Kidney capillary endothelial cell (primary cell): ENCODE measurements around the gene TLK1.

Experiments used
- DNase-seq: peaks from one replicate; pipeline ENCODE4 v3.0.0-alpha.2; 2018; ENCODE audit warnings: low spot score

TLK1 gene

GRCh38 chr2:170965446-170966225 is 195.1 kb downstream of the TLK1 start:
- DNase-seq = no peak

GRCh38 chr2:170963386-170963785 is 197.3 kb downstream of the TLK1 start:
- DNase-seq = no peak

- DNase-seq = no peak
Measured at GRCh38 chr2:170953941-170954340, 206.8 kb downstream of the TLK1 start.

DNA sequence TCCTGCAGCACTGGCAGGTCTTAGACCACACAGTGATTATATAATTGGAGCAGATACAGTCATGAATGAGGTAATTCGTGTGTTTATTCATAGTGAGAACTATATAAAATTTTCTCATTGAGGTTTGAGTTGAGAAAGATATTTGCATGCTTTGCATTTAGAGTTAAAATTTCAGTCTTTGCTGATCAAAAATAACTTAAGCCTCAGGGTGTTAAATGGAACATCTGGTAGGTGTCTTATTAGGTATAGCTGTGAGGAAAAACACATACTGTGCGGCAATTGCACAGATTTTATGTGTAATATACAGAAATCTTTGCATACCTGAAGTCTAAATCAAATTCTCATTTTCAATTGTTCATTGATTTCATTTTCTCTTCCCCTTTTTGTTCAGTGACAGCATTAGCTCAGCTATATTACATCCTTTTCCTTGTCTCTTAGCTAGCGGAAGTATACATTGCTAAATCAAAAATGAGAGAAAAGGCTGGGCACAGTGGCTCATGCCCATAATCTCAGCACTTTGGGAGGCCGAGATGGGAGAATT is 210.4 kb downstream of the TLK1 start:
- no peak for DNase-seq

GRCh38 chr2:170949415-170949814 is 211.3 kb downstream of the TLK1 start:
- DNase-seq = no peak

DNA sequence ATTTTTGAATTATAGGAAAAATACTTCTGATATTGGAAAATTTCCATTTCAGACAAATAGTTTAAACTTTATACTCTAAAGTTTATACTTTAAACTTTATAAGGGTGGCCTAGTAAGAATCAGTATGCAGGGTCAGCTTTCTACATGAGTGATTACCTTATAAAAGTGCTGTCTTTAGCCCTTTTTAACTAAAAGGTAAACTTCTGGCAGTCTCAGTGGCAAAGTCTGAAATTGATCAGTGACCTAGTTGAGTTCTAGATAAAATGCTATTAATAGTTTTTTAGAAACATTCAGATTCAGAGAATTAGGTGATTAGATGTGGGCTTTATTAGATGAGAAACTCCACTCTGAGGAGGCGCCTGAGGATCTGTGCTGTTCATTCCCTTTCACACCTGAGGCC is 216.1 kb downstream of the TLK1 start:
- DNase-seq = no peak

DNA sequence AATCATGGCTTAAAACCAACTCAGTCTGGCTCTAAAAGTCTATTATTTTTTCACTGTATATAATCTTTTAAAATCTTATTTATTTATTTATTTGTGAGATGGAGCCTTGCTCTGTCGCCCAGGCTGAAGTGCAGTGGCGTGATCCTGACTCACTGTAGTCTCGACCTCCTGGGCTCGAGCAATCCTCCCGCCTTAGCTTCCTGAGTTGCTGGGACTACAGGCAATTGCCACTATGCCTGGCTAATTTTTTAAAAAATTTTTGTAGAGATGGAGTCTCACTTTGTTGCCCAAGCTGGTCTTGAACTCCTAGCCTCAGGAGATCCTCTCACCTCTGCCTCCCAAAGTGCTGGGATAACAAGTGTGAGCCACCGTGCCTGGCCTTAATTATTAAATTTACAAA is 217.1 kb downstream of the TLK1 start:
- DNase-seq = no peak

DNA sequence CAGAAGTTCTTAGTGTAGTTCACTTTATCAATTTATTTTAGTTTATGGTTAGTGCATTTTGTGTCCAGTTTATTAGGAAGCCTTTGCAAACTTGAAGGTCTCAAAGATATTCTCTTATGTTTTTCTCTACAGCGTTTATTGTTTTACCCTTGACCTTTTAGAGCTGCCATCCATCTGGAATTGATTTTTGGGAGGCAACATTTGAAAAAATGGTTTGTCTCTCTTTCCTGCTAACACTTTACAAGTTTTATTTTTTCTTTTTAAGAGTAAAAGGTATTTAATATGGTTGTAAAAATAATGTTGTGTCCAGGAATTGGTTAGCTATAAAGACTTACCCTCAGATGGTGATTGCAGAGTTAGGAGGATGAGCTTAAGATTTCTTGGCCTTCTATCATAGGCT is 217.7 kb downstream of the TLK1 start:
- no peak for DNase-seq

DNA sequence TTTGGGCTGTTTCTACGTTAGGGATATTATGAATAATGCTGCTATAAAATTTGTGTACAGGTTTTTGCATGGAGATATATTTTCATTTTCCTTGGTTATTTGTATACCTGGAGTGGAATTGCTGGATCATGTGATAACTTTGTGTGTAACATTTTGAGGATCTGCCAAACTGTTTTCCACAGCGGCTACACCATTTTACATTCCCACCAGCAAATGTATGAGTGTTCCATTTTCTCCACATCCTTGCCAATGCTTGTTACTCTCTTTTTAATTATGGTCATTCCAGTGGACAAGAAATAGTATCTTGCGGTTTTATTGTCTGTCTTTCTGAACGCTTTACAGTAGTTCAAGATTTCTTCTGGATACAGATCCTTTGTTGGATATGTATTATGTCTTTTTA is 218.1 kb downstream of the TLK1 start:
- DNase-seq = no peak
